ENCODE measurements around the gene SMIM35. TPM values are rescaled to one million over a fixed set of nuclear protein-coding genes. Genes with fewer than 3 reads are reported as not detected.

The SMIM35 gene
- total and polyA plus RNA-seq, 2 donors (not counting 3 experiments of a cell fraction or from before 2014, with no cell fraction given): not detected

GRCh38 chr11:117962826-117963225 is 123.9 kb downstream of the SMIM35 start:
- Histone ChIP-seq H3K79me2 (ENCODE audit: control insufficient read depth, insufficient read depth, low read length) (no peaks in the 10 kb centered on the region), H3K4me2 (ENCODE audit: insufficient read depth, low read length) (no peak overlapping the region), H3K27me3 (ENCODE audit: control insufficient read depth in 2 of 2, insufficient read depth in 2 of 2, low read length in 2 of 2) (peaks cover 2 to 6% of the 10 kb centered on the region in 2 experiments), H3K36me3 (ENCODE audit: control insufficient read depth in 2 of 2, extremely low read depth in 1 of 2, insufficient read depth in 2 of 2, low read length in 2 of 2) (no peaks in the 10 kb centered on the region), H3K4me3 (replicated peaks in 1 of 3; ENCODE audit: insufficient read depth in 1 of 3, low read depth in 1 of 3, low read length in 3 of 3) (no peak overlapping the region), H3K4me1 (ENCODE audit: control insufficient read depth, extremely low read depth, insufficient read depth, low read length) (no peaks in the 10 kb centered on the region), H3K9ac (replicated peaks; ENCODE audit: extremely low read depth, insufficient read depth, low read length) (no peak overlapping the region), H3K27ac (ENCODE audit: insufficient read depth, low read depth, low read length) (no peak overlapping the region), H3K9me1 (replicated peaks; ENCODE audit: control insufficient read depth, extremely low read depth, insufficient read depth, low read length) (no peaks in the 10 kb centered on the region), H3K9me3 (replicated peaks; ENCODE audit: control insufficient read depth, insufficient read depth, low read length) (no peaks in the 10 kb centered on the region), H2AFZ (ENCODE audit: low read depth, low read length) (no peak overlapping the region), H4K20me1 (replicated peaks; ENCODE audit: control insufficient read depth, extremely low read depth, insufficient read depth, low read length) (no peaks in the 10 kb centered on the region)
- ChIA-PET CTCF (interaction anchor here (1.0 kb wide), 1 partner anchor 42 kb away, joined by 3 read pairs; no protein-coding TSS in a partner anchor), POLR2A (no interaction called here)
- no peak for FAIRE-seq
- no TSS peak for BruUV-seq (replicated peaks)
- no peak for DNase-seq (ENCODE audit: low read depth, low spot score)
- intact Hi-C loops (cut with micrococcal nuclease) (no loop called here), dilution Hi-C loops (cut with MboI; ENCODE audit: extremely low pct_ligation_motif_present, low sequenced_read_pairs) (no loop called here)
- TF ChIP-seq CTCF (IDR thresholded peaks at IDR 0.05; ENCODE audit: extremely low read depth in 1 of 2, insufficient read depth in 1 of 2, low read depth in 1 of 2, low read length in 2 of 2) (no peak), JUN (IDR thresholded peaks at IDR 0.05; ENCODE audit: borderline replicate concordance, insufficient read depth, insufficient read length, low read depth) (no peak), EZH2 (IDR thresholded peaks at IDR 0.05; ENCODE audit: borderline replicate concordance, low read depth, low read length, severe bottlenecking) (no peak), POLR2AphosphoS5 (IDR thresholded peaks at IDR 0.05; ENCODE audit: insufficient read depth, low read depth, low read length) (no peak), MYC (IDR thresholded peaks at IDR 0.05; ENCODE audit: low read depth, low read length) (no peak), GATA2 (IDR thresholded peaks at IDR 0.05; ENCODE audit: insufficient read depth, insufficient read length, low read depth, low read length) (no peak), MAX (IDR thresholded peaks at IDR 0.05; ENCODE audit: insufficient read depth, insufficient read length) (no peak), POLR2A (IDR thresholded peaks at IDR 0.05; ENCODE audit: low read depth, low read length) (no peak), FOS (IDR thresholded peaks at IDR 0.05; ENCODE audit: borderline replicate concordance, insufficient read depth, low read length) (no peak)

Data from endothelial cell of umbilical vein (primary cell).